Measurements from ENCODE around the gene ALDH1B1. TPM values are rescaled to one million over a fixed set of nuclear protein-coding genes. Genes with fewer than 3 reads are reported as not detected.

Gene ALDH1B1
- total RNA-seq, 2 donors from 2014 or later, result 15.6 to 29.1 TPM

- Mint-ChIP-seq H3K4me1 (no peaks in the 10 kb centered on the region), H3K9me3 (no peaks in the 10 kb centered on the region), H3K27ac (no peak overlapping the region), H3K36me3 (ENCODE audit: low read depth) (no peaks in the 10 kb centered on the region), H3K4me3 (no peak overlapping the region), H3K27me3 (peaks cover 15% of the 10 kb centered on the region)
- no peak for ATAC-seq (replicated peaks)
Observed at GRCh38 chr9:38442473-38443096, 50.1 kb downstream of the ALDH1B1 start.

GRCh38 chr9:38443181-38443580, 50.7 kb downstream of the ALDH1B1 start:
- no peak for ATAC-seq (replicated peaks)
- Mint-ChIP-seq H3K27me3 (peaks cover 15% of the 10 kb centered on the region), H3K4me1 (no peaks in the 10 kb centered on the region), H3K27ac (no peak overlapping the region), H3K4me3 (no peak overlapping the region), H3K36me3 (ENCODE audit: low read depth) (no peaks in the 10 kb centered on the region), H3K9me3 (no peaks in the 10 kb centered on the region)

GRCh38 chr9:38443597-38443996, 51.1 kb downstream of the ALDH1B1 start:
- H3K4me1 Mint-ChIP-seq, result no peaks in the 10 kb centered on the region
- peaks cover 18% of the 10 kb centered on the region for H3K27me3 Mint-ChIP-seq
- ATAC-seq (replicated peaks), result no peak
- H3K27ac Mint-ChIP-seq, result no peak overlapping the region
- H3K9me3 Mint-ChIP-seq, result no peaks in the 10 kb centered on the region
- no peaks in the 10 kb centered on the region for H3K36me3 Mint-ChIP-seq (ENCODE audit: low read depth)
- H3K4me3 Mint-ChIP-seq, result no peak overlapping the region

GRCh38 chr9:38445154-38446043, 52.9 kb downstream of the ALDH1B1 start:
- Mint-ChIP-seq H3K4me1 (no peaks in the 10 kb centered on the region), H3K36me3 (ENCODE audit: low read depth) (no peaks in the 10 kb centered on the region)

GRCh38 chr9:38447703-38448102, 55.2 kb downstream of the ALDH1B1 start:
- Mint-ChIP-seq H3K27me3 (peaks cover 20% of the 10 kb centered on the region), H3K4me1 (no peaks in the 10 kb centered on the region), H3K9me3 (peaks cover 9% of the 10 kb centered on the region), H3K27ac (no peak overlapping the region), H3K36me3 (ENCODE audit: low read depth) (no peaks in the 10 kb centered on the region), H3K4me3 (no peak overlapping the region)
- ATAC-seq (replicated peaks), result no peak

More at GRCh38 chr9:38445154-38446043, 52.9 kb downstream of the ALDH1B1 start:
- ATAC-seq (replicated peaks), result no peak
- Mint-ChIP-seq H3K4me3 (no peak overlapping the region), H3K27me3 (peaks cover 18% of the 10 kb centered on the region), H3K27ac (no peak overlapping the region), H3K9me3 (peaks cover 5% of the 10 kb centered on the region)

Other genes with a start within 250 kb of the ALDH1B1 start
- not detected for gene IGFBPL1, start 31.8 kb downstream of the ALDH1B1 start, total RNA-seq
- gene ANKRD18A, start 227.9 kb downstream of the ALDH1B1 start, total RNA-seq, result 10 to 100 TPM in 1 of 2 donors, 1 to 10 TPM in 1; 5.7 to 16.0 TPM